Subcutaneous adipose tissue (tissue), 4 donors: ENCODE data around the gene HGFAC. TPM values are rescaled to one million over a fixed set of nuclear protein-coding genes. Genes with fewer than 3 reads are reported as not detected.

Experiments
- total RNA-seq, 4 donors: library from RNA; depleted of rRNA; stranded (reverse); fragments of >200 nt; gene quantifications; one replicate each; pipeline ENCODE4 v1.1.0, GENCODE V29; 2016
- TF ChIP-seq, protein P1 (sequence below): fragments of 450-650 bp; IDR thresholded peaks from one replicate; pipeline ENCODE4 v1.5.1; 2016; ENCODE audit warnings: low read depth, mild to moderate bottlenecking, control low read depth, antibody characterized with exemption, moderate library complexity

HGFAC gene
- total RNA-seq, 4 donors from 2014 or later, result not detected

DNA sequence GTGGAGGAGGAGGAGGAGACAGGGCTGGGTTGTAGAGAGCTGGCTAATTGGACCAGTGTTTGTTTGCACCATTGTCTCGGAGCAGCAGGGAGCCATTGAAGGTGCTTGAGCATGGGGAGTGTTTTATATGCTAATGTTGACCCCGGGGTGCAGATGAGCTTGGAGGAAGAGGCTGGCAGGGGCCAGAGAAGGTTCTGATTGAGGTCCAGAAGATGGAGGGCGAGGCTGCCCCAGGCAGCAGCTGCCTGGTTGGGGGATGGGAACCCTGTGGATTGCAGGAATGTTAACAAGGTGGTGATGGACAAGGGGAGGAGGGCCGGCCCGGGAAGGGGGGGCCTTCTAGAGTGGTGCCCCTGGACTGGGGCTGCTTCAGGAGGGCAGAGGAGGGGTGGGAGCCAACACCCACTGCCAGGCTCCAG, 39.4 kb downstream of the HGFAC start:
- TF ChIP-seq, protein P1, sequence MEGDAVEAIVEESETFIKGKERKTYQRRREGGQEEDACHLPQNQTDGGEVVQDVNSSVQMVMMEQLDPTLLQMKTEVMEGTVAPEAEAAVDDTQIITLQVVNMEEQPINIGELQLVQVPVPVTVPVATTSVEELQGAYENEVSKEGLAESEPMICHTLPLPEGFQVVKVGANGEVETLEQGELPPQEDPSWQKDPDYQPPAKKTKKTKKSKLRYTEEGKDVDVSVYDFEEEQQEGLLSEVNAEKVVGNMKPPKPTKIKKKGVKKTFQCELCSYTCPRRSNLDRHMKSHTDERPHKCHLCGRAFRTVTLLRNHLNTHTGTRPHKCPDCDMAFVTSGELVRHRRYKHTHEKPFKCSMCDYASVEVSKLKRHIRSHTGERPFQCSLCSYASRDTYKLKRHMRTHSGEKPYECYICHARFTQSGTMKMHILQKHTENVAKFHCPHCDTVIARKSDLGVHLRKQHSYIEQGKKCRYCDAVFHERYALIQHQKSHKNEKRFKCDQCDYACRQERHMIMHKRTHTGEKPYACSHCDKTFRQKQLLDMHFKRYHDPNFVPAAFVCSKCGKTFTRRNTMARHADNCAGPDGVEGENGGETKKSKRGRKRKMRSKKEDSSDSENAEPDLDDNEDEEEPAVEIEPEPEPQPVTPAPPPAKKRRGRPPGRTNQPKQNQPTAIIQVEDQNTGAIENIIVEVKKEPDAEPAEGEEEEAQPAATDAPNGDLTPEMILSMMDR, result no peak

DNA sequence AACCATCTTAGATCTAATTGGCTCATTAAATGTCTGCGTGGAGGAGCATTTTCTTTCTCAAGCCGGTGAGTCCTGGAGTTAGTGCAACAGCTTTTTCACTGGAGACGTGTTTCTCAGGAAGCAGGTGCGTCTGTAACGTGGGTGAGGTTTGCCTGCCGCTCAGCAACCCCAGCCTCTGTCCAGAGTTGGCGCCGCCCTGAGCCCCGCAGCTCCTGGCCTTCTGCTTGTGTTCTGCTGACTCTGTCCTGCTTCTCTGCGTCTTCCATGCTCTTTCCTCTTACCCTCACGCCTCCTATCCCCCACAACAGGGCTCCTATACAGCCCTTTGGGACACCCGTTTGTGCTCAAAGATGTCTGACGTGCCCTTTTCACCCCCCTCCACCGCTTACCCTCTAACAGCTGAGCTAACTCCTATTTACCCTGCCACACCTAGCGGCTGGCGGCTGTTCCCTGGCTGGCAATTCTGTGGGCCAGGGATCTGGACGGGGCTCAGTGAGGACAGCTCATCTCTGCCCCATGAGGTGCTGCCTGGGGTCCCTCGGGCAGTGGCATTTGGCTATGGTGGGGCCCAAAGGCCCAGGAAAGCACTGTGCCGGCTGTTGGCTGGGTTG, 40.1 kb downstream of the HGFAC start:
- TF ChIP-seq, protein P1, result no peak

DNA sequence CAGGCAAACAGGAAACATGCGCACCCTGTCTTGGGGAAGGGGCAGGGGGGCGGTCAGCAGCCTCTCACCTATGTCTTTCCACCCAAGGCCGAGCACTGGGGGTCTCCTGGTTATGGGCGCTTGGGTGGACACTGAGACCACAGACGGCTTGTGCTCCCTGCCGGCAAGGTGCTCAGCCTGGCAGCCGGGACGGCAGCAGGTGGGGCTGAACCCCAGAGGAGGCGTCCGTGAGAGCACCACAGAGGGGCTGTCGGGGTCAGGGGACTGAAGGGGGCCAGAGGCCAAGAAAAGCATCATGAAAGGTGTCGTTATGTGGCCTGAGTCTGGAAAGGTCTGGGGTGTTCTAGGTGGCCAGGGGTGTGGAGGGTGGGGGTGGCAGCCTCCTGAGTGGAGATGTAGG, 40.9 kb downstream of the HGFAC start:
- TF ChIP-seq, protein P1, result no peak

DNA sequence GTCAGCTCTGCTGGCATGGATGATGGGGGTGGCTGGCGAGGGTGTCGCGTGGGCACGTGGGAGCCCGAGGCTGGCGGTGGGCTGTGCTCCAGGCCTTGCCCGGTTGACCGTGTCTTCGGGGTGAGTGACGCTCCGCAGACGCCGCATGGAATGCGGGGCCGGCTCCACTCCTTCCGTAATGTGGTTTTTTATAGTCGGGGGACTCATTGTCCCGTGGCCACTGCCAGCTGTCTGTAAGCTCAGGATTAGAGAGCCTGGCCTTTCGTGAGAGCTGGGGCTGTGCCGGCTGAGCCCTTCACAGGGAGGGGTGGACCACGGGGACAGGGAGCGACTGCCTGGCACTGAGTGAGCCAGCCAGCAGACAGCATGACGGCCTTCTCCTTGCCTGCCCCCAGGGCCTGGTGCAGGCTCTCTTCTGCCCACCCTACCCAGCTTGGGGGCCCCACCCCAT, 41.7 kb downstream of the HGFAC start:
- TF ChIP-seq, protein P1, result no peak

DNA sequence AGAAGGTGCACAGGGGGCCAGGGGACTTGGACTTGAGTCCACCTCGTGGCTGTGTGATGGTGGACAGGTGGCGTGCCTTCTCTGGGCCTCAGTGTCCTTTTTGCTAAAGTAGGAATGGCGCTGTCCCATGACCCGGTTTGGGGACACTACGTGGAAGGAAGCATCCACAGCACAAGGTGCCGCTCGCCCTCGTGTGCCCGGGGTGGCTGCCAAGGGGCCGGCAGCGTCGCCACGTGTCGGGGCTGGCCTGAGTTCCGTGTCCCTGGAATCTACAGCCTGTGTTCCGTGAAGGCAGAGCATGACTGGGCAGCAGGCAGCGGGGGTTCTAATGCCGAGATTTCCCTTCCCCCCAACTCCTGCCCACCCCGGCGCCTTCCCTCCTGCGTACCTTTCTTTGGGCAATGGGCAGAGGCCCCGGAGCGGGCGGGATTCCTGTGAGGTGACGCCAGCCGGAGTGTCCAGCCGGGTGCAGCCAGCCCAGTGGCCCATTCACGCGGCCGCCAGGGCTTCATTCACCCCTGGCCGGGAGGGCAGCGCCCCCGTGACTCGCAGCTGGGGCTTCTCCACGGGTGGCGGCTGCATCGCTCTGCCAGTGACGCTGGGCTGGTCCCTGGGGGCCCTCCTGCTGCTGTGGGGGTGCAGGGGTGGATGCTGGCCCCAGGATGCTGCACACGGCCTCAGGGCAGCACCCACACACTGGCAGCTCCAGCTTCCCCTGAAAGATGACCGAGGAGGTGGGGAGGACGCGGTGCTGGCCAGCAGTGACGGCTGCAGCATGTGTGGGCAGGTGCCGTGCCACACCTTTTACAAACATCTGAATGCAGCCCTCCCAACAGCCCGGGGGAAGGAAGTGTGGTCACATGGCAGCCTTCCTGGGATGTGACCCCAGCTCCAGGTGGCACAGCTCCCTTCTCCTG, 42.5 kb downstream of the HGFAC start:
- TF ChIP-seq, protein P1, result no peak

DNA sequence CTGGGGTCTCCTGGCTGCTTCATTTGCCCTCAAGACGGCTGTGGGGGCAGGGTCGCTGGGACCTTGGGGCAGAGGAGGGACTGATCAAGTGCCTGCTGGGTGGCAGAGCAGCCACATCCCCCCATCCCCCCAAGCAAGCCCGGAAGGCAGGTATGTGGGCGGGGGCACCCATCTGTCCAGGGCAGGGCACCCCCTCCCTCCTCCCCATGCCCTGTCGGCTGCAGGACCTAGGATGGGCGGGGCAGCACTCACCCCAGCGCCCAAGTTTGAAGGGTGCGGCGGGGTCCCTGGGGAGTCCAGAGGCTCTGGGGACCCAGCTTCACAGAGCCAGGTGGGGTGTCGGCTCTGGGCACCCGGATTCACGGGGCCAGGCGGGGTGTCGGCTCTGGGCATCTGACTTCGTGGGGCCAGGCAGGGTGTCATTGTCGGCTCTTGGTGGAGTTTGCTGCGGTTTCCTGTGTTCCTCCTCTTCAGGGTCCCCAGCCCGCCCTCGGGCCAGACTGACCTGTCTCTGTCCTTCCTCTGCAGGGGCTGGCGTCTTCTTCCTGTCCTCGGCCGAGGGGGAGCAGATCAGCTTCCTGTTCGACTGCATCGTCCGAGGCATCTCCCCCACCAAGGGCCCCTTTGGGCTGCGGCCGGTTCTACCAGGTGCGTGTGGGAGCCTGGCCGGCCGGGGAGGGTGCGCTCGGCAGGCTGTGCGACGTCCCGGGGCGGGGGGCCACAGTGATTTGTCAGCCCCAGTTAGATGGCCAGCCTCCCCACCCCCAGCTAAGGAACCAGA, 43.4 kb downstream of the HGFAC start:
- TF ChIP-seq, protein P1, result no peak
